Large intestine (tissue), 3 donors: Measurements from ENCODE around the gene MTSS2. TPM values are rescaled to one million over a fixed set of nuclear protein-coding genes. Genes with fewer than 3 reads are reported as not detected.
A peak's percentile ranks its signal among the peaks of the same experiment; 100 is the strongest.

ENCODE experiments used
- DNase-seq, 2 donors: peaks; one replicate each; pipeline versions ENCODE4 v3.0.0 to v3.0.0-alpha.2; 2013
- H3K27ac ChIP-seq: one replicate; pipeline ENCODE4 v1.5.1; 2013; ENCODE audit warnings: low read length
- H3K27me3 ChIP-seq: 2 replicates; pipeline ENCODE4 v1.6.1; 2013; ENCODE audit warnings: low read length; ENCODE audit not compliant: control insufficient read depth, insufficient read depth
- H3K36me3 ChIP-seq: 2 replicates; pipeline ENCODE4 v1.6.1; 2013; ENCODE audit warnings: low read length; ENCODE audit not compliant: control insufficient read depth, insufficient read depth
- H3K4me1 ChIP-seq: one replicate; pipeline ENCODE4 v1.6.1; 2013; ENCODE audit warnings: low read length; ENCODE audit not compliant: control insufficient read depth, insufficient read depth
- H3K4me3 ChIP-seq: one replicate; pipeline ENCODE4 v1.5.1; 2013; ENCODE audit warnings: low read length
- H3K9me3 ChIP-seq: one replicate; pipeline ENCODE4 v1.6.1; 2013; ENCODE audit warnings: mild to moderate bottlenecking, low read depth, low read length, moderate library complexity; ENCODE audit not compliant: control insufficient read depth
- WGBS: methylation state at CpG from one replicate; pipeline ENCODE4 v1.1.5; 2013; ENCODE audit warnings: low lambda C conversion rate; ENCODE audit not compliant: insufficient coverage; 5-methylcytosine and 5-hydroxymethylcytosine counted together
- polyA plus RNA-seq: library from polyadenylated mRNA; unstranded; fragments of 120-200 nt; gene quantifications from one replicate; pipeline ENCODE4 v1.2.1, GENCODE V29; 2013

Gene MTSS2
- polyA plus RNA-seq, 1 donor: 27.1 TPM

DNA sequence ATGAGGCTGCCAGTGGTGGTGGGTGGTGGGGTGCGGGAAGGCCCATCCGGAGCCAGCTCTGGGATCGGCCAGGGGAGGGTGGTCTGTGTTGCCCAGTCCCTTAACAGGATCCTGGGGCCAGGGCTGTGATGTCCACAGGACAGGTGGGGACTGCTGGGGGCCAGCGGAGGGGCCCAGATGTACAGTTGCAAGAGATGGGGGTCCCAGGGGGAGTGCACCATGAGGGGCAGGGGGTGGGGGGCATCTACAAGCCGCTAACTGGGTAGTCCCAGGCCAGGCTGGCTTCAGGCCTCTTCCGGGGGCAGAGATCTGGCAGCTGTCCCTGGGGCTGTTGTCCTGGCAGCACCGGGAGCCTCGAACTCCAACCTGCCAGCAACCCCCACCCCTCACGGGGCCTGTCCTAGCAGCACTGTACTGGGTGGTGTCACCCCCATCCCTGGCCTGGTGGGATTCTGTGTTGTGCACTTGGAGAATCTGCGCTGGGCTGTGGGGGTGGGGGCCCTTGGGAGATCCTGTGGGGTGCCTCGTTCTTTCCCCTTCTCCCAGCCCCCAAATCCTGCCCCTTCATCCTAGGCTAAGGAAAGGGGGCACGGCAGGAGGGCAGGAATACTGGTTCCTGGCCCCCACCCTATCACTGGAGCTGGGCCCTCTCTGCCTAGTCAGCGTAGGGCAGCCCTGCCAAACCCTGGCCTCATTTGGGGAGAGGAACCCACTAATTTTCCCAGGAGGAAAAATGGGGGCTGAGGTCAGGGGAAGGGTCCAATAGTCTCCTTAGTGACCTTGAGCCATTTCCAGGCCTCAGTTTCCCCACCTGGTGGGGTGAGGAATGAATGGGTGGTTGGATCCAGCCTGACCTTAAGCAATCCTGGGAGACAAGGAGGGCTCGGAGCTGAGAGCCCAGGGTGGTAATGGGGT lies 1.4 kb downstream of the MTSS2 start:
- WGBS: no CpG with 5 or more reads among the region's 14 CpGs
- H3K36me3 ChIP-seq: peaks cover 6% of the 10 kb centered on the region
- H3K4me3 ChIP-seq: peak overlapping the region; percentile 67
- H3K4me1 ChIP-seq: peaks cover 46% of the 10 kb centered on the region
- no peaks in the 10 kb centered on the region for H3K27me3 ChIP-seq
- no peak overlapping the region for H3K27ac ChIP-seq
- DNase-seq: no peak
- peaks cover 2% of the 10 kb centered on the region for H3K9me3 ChIP-seq

- H3K4me1 ChIP-seq: peaks cover 39% of the 10 kb centered on the region
- no peak overlapping the region for H3K27ac ChIP-seq
- peaks cover 2% of the 10 kb centered on the region for H3K9me3 ChIP-seq
- WGBS: no CpG with 5 or more reads among the region's 13 CpGs
- DNase-seq: no peak
- H3K27me3 ChIP-seq: no peaks in the 10 kb centered on the region
- peaks cover 16% of the 10 kb centered on the region for H3K36me3 ChIP-seq
- H3K4me3 ChIP-seq: no peak overlapping the region
These were observed 2.5 kb downstream of the MTSS2 start for GRCh38 chr16:70683146-70683944.

GRCh38 chr16:70682239-70683145 lies 3.4 kb downstream of the MTSS2 start:
- no peak overlapping the region for H3K27ac ChIP-seq
- peaks cover 30% of the 10 kb centered on the region for H3K4me1 ChIP-seq
- no peaks in the 10 kb centered on the region for H3K27me3 ChIP-seq
- peaks cover 2% of the 10 kb centered on the region for H3K9me3 ChIP-seq
- H3K36me3 ChIP-seq: peaks cover 25% of the 10 kb centered on the region
- DNase-seq: no peak
- H3K4me3 ChIP-seq: no peak overlapping the region
- WGBS: no CpG with 5 or more reads among the region's 14 CpGs

DNA sequence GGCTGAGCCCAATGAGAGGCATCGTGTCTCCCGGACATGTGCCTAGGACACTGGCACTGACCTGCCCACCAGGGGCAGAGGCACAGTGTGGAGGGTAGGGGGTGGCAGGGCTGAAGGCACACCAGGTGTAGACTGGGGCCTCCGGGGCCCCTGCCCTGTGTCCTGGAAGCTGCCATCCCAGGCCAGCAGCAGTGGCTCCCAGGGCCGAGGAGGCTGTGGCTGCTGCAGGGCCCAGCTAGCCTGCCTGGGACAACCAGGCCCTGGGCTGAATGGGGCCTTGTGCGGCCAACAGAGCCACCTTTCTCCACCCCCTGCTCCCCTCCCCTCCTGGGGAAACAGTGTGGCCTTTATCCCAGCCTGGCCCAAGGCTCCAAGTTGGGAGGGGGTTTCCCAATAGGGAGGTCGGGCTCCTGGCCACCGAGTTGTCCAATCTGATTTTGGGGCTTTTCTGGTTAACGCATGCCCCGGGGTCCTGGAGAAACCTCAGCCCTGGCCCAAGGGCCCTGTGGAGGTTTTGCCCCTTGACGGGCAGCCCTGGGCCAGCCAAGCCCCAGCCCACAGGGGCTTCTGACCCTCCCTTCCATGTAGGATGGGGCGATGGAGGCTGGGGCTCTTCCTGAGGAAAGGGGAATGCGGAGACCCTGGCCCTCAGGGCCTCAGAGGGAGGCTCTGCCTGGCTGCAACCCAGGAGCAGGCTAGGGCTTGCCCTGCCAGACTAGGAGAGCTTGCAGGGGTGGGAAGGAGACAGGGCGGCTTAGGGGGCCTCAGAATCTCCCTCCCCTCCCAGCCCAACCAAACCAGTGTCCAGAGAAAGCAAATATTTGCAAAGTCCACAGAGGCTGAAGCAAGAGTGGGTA lies 4.2 kb downstream of the MTSS2 start:
- Histone ChIP-seq H3K36me3 (peaks cover 25% of the 10 kb centered on the region), H3K4me1 (peaks cover 24% of the 10 kb centered on the region)
- no CpG with 5 or more reads among the region's 13 CpGs for WGBS

GRCh38 chr16:70680495-70681381 lies 5.1 kb downstream of the MTSS2 start:
- H3K36me3 ChIP-seq: peaks cover 33% of the 10 kb centered on the region
- H3K4me1 ChIP-seq: peaks cover 19% of the 10 kb centered on the region
- no peak for DNase-seq
- H3K4me3 ChIP-seq: no peak overlapping the region
- peaks cover 2% of the 10 kb centered on the region for H3K9me3 ChIP-seq
- WGBS: no CpG with 5 or more reads among the region's 18 CpGs
- H3K27ac ChIP-seq: no peak overlapping the region
- no peaks in the 10 kb centered on the region for H3K27me3 ChIP-seq

More for the DNA sequence above, 4.2 kb downstream of the MTSS2 start:
- Histone ChIP-seq H3K9me3 (peaks cover 2% of the 10 kb centered on the region), H3K27ac (no peak overlapping the region), H3K4me3 (no peak overlapping the region), H3K27me3 (no peaks in the 10 kb centered on the region)
- DNase-seq: no peak

DNA sequence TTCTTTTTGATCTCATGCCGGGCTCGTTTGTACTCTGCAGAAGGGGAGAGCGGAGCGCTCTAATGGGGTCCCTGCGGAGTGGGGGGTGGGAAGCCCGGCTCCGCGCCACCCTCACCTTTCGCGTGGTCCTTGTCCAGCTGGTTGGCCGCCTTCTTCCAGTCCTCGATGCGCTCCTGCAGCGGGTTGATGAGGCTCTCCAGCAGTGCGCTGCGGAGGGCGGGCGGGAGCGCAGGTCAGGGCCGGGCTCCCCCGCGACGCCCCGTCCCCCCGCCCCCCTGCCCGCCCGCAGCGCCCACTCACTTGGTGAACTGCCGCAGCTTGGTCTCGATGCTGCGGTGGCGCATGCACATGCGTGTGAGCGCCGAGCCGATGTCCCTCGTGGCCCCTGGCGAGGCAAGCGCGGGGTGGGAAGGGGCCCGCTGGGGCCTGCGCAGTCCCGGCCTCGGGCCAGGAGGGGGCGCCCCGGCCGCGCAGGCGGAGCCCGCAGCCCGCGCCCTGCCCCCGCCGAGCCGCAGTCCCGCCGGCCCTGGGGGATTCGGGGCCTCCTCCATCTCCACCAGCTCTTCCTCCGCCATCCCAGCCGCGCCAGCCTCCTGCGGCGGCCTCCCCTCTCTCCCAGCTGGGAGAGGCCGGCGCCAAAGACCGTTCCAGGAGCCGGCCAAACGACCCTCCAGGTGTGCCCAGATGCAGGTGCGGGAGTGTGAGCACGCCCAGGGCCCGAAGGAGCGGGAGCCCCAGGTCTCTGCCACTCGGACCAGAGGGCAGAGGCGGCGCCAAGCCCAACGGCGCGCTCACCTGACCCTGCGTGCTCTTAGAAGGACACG lies 6.0 kb downstream of the MTSS2 start:
- no peaks in the 10 kb centered on the region for H3K27me3 ChIP-seq
- H3K4me1 ChIP-seq: peaks cover 15% of the 10 kb centered on the region
- WGBS: no CpG with 5 or more reads among the region's 80 CpGs
- H3K27ac ChIP-seq: no peak overlapping the region
- H3K4me3 ChIP-seq: no peak overlapping the region
- peaks cover 38% of the 10 kb centered on the region for H3K36me3 ChIP-seq
- no peak for DNase-seq
- H3K9me3 ChIP-seq: peaks cover 2% of the 10 kb centered on the region

GRCh38 chr16:70678898-70679670 lies 6.8 kb downstream of the MTSS2 start:
- no peak overlapping the region for H3K27ac ChIP-seq
- peaks cover 9% of the 10 kb centered on the region for H3K4me1 ChIP-seq
- WGBS: no CpG with 5 or more reads among the region's 31 CpGs
- H3K4me3 ChIP-seq: no peak overlapping the region
- DNase-seq: no peak
- H3K36me3 ChIP-seq: peaks cover 45% of the 10 kb centered on the region
- no peaks in the 10 kb centered on the region for H3K27me3 ChIP-seq
- peaks cover 2% of the 10 kb centered on the region for H3K9me3 ChIP-seq
